Uterus (tissue), 4 donors: ENCODE results near the gene ZNF101. TPM values are rescaled to one million over a fixed set of nuclear protein-coding genes. Genes with fewer than 3 reads are reported as not detected.

Experiments
- DNase-seq, 2 donors: peaks; one replicate each; pipeline ENCODE4 v3.0.0-alpha.2; 2019 to 2020
- H3K27ac ChIP-seq, 2 donors: fragments of 200-600 bp; sonication (generic); 1 replicate in 1 of 2; 2 replicates in 1 of 2; pipeline ENCODE4 v1.5.1; 2016 to 2018
- H3K27me3 ChIP-seq, 2 donors: fragments of 200-600 bp; sonication (generic); one replicate each; pipeline ENCODE4 v1.5.1; 2018 to 2019; ENCODE audit warnings: control low read depth in 1 of 2
- H3K36me3 ChIP-seq, 2 donors: fragments of 200-600 bp; sonication (generic); one replicate each; pipeline ENCODE4 v1.5.1; 2019; ENCODE audit warnings: control low read depth in 1 of 2
- H3K4me1 ChIP-seq, 2 donors: fragments of 200-600 bp; sonication (generic); one replicate each; pipeline ENCODE4 v1.5.1; 2018 to 2019; ENCODE audit warnings: control low read depth in 1 of 2
- H3K4me3 ChIP-seq, 2 donors: fragments of 200-600 bp; sonication (generic); 1 replicate in 1 of 2; 2 replicates in 1 of 2; pipeline ENCODE4 v1.5.1; 2018 to 2019; ENCODE audit warnings: mild to moderate bottlenecking in 1 of 2
- H3K9me3 ChIP-seq, 2 donors: fragments of 200-600 bp; sonication (generic); one replicate each; pipeline ENCODE4 v1.5.1; 2019; ENCODE audit warnings: control low read depth in 1 of 2
- CTCF ChIP-seq, 4 experiments: fragments of 200-600 bp in 2 of 4; fragments of 450-650 bp in 2 of 4; sonication (generic) in 2 of 4; IDR thresholded peaks; one replicate each; pipeline ENCODE4 v1.5.1; 2016 to 2019; ENCODE audit warnings: antibody characterized with exemption in 4 of 4, mild to moderate bottlenecking in 2 of 4, moderate library complexity in 1 of 4
- POLR2A ChIP-seq, 2 donors: fragments of 450-650 bp; IDR thresholded peaks; one replicate each; pipeline ENCODE4 v1.6.1; 2016; ENCODE audit warnings: antibody characterized with exemption in 2 of 2, mild to moderate bottlenecking in 1 of 2, moderate library complexity in 1 of 2
- intact Hi-C: fragments of 100-400 bp; cut with DNase I; formaldehyde crosslinking; loops from one replicate; pipeline ENCODE4 v1.15.1; 2023; ENCODE audit warnings: low total_unique reads
- total RNA-seq, 4 donors: library from RNA; depleted of rRNA in 3 of 4; stranded (reverse); fragments of >200 nt in 3 of 4; gene quantifications; one replicate each; pipeline versions ENCODE4 v1.1.0 to v1.2.4, GENCODE V29; 2014 to 2023
- donor health status: DM: yes; HTN: yes; CAD: no.

ZNF101 gene
- total RNA-seq, 4 donors from 2014 or later, result 1.5 to 12.3 (median 9.9) TPM

GRCh38 chr19:19643158-19644053 is 25.2 kb upstream of the ZNF101 start, which contains the start of gene GMIP:
GMIP (minus strand) TSS chr19:19643657; CDS start chr19:19643529, 128 bp downstream.
- intact Hi-C loops, result loop anchor here (10.0 kb wide), 1 partner anchor 109 kb away; the partner anchor contains the start of gene CILP2
- no peaks in the 10 kb centered on the region for H3K27me3 ChIP-seq
- TF ChIP-seq CTCF (IDR thresholded peaks at IDR 0.05) (peak; percentile 69 to 87 (median 78)), POLR2A (IDR thresholded peaks at IDR 0.05) (peak; percentile 15 to 33)
- H3K4me3 ChIP-seq, result peak within 1 kb of the TSS; percentile 60 to 76
- peak; percentile 68 to 78 for DNase-seq
- no peaks in the 10 kb centered on the region for H3K4me1 ChIP-seq
- H3K27ac ChIP-seq, result peak within 1 kb of the TSS; percentile 53 to 55
- H3K9me3 ChIP-seq, result no peaks in the 10 kb centered on the region
- no peaks in the 10 kb centered on the region for H3K36me3 ChIP-seq

GRCh38 chr19:19644054-19644388 is 24.6 kb upstream of the ZNF101 start:
- H3K9me3 ChIP-seq, result no peaks in the 10 kb centered on the region
- no peaks in the 10 kb centered on the region for H3K36me3 ChIP-seq
- peak overlapping the region in 1 of 2 donors; percentile 60 for H3K4me3 ChIP-seq
- H3K27me3 ChIP-seq, result no peaks in the 10 kb centered on the region
- no peaks in the 10 kb centered on the region for H3K4me1 ChIP-seq
- intact Hi-C loops, result loop anchor here (10.0 kb wide), 1 partner anchor 109 kb away; the partner anchor contains the start of gene CILP2
- peak overlapping the region in 1 of 2 donors; percentile 19 for H3K27ac ChIP-seq
- DNase-seq, result no peak
- TF ChIP-seq CTCF (IDR thresholded peaks at IDR 0.05) (no peak), POLR2A (IDR thresholded peaks at IDR 0.05) (no peak)

- Histone ChIP-seq H3K27me3 (no peaks in the 10 kb centered on the region), H3K4me1 (no peaks in the 10 kb centered on the region), H3K27ac (no peak overlapping the region), H3K36me3 (no peaks in the 10 kb centered on the region), H3K4me3 (no peak overlapping the region), H3K9me3 (no peaks in the 10 kb centered on the region)
- no peak for DNase-seq
- intact Hi-C loops, result loop anchor here (10.0 kb wide), 1 partner anchor 111 kb away; the partner anchor contains the start of gene CILP2
- no peak for TF ChIP-seq POLR2A (IDR thresholded peaks at IDR 0.05)
- TF ChIP-seq CTCF (IDR thresholded peaks at IDR 0.05), result no peak
These were observed 23.3 kb upstream of the ZNF101 start for GRCh38 chr19:19645233-19645870.

- no peaks in the 10 kb centered on the region for H3K27me3 ChIP-seq
- no peaks in the 10 kb centered on the region for H3K36me3 ChIP-seq
- no peak for TF ChIP-seq POLR2A (IDR thresholded peaks at IDR 0.05)
- no peak for TF ChIP-seq CTCF (IDR thresholded peaks at IDR 0.05)
- H3K4me1 ChIP-seq, result no peaks in the 10 kb centered on the region
- H3K27ac ChIP-seq, result no peak overlapping the region
- no peaks in the 10 kb centered on the region for H3K9me3 ChIP-seq
- peak in 1 of 2 donors; percentile 14 for DNase-seq
- intact Hi-C loops, result loop anchor here (10.0 kb wide), 1 partner anchor 112 kb away; the partner anchor contains the start of gene CILP2
- H3K4me3 ChIP-seq, result no peak overlapping the region
These were observed 21.4 kb upstream of the ZNF101 start for GRCh38 chr19:19647037-19647835.
